ENCODE data around the gene FREM1.

FREM1 gene

DNA sequence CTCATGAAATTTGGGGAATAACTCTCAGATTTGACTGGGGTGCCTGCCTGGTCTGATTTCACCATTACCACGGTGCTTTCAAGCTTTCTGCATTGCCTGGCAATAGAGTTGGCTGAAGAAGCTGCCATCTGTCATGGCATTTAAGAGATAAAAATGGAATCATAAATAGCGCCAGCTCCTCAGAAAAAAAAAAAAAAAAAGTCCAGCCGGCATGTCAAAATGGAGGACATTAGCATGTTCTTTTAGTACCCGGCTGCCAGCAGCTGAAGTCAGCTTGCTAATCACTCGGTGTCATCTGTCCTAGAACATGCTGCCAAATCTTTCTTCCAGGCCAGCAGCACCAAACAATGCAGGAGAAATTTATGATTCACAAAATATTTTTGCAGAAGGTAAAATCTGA, 130.0 kb downstream of the FREM1 start:
- no peak overlapping the region for H3K27ac ChIP-seq
- TF ChIP-seq CTCF (IDR thresholded peaks at IDR 0.05) (no peak), ZFX (IDR thresholded peaks at IDR 0.05; ENCODE audit: borderline replicate concordance) (no peak)

- TF ChIP-seq ZFX (IDR thresholded peaks at IDR 0.05; ENCODE audit: borderline replicate concordance) (no peak), CTCF (IDR thresholded peaks at IDR 0.05) (no peak)
- no peak overlapping the region for H3K27ac ChIP-seq
These were observed 130.6 kb downstream of the FREM1 start for GRCh38 chr9:14779566-14780022.

- TF ChIP-seq ZFX (IDR thresholded peaks at IDR 0.05; ENCODE audit: borderline replicate concordance) (no peak), CTCF (IDR thresholded peaks at IDR 0.05) (no peak)
- no peak overlapping the region for H3K27ac ChIP-seq
These were observed 131.7 kb downstream of the FREM1 start for GRCh38 chr9:14778565-14778964.

DNA sequence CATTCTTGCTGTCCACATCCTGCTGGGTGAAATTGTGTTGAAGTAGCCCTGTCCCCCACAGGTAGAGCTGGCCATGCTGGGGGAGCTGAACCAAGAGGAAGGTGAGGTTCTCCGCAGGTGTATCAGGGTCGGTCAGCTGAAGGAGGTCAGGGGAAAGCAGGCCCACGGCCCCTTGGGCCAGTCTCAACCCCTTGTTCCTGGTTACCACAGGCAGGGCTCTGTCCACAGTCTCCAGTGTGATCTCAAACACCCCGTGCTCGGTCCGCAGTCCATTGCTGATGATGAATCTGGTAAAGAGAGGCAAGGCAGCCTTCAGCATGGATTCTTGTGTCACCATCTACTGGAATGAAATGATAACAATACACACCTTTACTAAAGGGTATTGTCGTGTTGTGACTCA, 134.3 kb downstream of the FREM1 start:
- TF ChIP-seq ZFX (IDR thresholded peaks at IDR 0.05; ENCODE audit: borderline replicate concordance), result no peak
- no peak for TF ChIP-seq CTCF (IDR thresholded peaks at IDR 0.05)
- H3K27ac ChIP-seq, result no peak overlapping the region

DNA sequence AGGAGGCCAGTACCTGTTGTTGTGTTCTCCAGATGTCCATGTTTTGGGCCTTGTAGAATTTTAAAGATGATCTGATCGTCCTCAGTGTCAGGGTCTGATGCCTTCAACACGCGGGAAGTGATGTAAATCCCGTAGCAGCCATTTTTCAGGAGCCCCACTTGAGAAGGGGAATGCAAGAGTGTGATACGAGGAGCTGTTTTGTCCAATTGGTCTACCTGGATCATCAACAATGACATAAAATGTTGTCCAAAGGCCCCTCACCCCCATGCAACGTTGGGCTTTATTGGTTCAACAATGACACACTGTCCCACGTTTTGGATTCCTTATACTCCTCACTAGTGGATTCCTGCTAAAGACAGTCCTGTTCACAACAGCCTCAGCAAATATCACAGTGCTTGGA, 139.6 kb downstream of the FREM1 start:
- TF ChIP-seq CTCF (IDR thresholded peaks at IDR 0.05) (no peak), ZFX (IDR thresholded peaks at IDR 0.05; ENCODE audit: borderline replicate concordance) (no peak)
- no peak overlapping the region for H3K27ac ChIP-seq

DNA sequence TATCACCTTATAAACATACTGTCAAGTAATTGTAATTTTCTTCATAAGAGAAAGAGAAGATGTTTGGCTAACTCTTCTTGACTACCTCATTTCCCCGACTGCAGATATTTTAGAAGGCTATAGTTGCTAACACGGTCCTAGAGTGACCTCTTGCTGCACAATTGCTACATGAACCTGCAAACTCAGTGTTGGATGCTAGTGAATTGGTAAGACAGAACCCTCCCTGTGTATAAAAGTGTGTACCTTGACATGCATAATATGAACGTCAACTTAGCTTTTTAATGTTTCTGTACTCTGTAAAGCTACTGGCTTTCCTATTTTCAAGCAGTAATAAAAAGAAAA, 141.0 kb downstream of the FREM1 start:
- no peak for TF ChIP-seq ZFX (IDR thresholded peaks at IDR 0.05; ENCODE audit: borderline replicate concordance)
- TF ChIP-seq CTCF (IDR thresholded peaks at IDR 0.05), result no peak
- no peak overlapping the region for H3K27ac ChIP-seq

GRCh38 chr9:14768405-14769229, 141.6 kb downstream of the FREM1 start:
- H3K27ac ChIP-seq, result no peak overlapping the region
- TF ChIP-seq CTCF (IDR thresholded peaks at IDR 0.05), result peak; percentile 82
- TF ChIP-seq ZFX (IDR thresholded peaks at IDR 0.05; ENCODE audit: borderline replicate concordance), result no peak

Measured in 22Rv1 (cell line).